HG02759 (cell line): ENCODE results near the gene SYNPO2.

Experiments
- ATAC-seq: cut with Tn5 transposase; IDR thresholded peaks from one replicate; pipeline ENCODE4 v1.9.1; 2021; ENCODE audit warnings: mild to moderate bottlenecking, moderate library complexity; ENCODE audit not compliant: unreplicated experiment

Gene SYNPO2

DNA sequence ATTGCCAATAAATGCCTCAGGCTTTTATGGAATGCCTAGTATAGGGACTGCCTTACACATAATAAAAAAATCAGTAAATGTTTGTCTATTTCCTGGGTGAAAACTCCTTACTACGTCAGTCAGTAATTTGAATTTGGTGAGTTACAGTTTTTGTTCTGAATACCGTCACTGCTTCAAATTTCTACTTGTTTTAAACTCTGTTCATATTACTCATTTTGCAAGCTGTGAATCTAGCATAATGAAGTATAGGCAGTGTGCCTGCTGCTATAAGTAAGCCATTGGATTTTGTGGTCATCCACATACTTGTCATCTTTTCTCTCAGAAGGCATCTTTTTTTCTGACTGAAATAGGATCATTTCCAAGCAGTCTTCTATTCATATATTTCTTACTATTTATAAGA is 43.1 kb downstream of the SYNPO2 start:
- no peak for ATAC-seq

DNA sequence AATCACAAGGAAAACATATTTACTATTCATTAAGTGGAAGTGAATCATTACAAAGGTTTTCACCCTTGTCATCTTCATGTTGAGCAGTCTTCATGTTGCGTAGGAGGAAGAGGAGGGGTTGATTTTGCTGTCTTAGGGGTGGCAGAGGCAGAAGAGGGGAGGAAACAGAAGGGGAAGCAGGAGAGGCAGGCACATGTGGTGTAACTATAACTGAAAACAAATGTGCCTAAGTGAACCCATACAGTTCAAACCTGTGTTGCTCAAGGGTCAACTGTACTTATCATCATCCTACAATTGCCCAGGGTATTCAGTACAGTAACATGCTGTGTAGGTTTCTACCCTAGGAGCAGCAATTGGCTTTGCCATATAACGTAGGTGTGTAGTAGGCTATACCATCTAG is 47.2 kb downstream of the SYNPO2 start:
- no peak for ATAC-seq

DNA sequence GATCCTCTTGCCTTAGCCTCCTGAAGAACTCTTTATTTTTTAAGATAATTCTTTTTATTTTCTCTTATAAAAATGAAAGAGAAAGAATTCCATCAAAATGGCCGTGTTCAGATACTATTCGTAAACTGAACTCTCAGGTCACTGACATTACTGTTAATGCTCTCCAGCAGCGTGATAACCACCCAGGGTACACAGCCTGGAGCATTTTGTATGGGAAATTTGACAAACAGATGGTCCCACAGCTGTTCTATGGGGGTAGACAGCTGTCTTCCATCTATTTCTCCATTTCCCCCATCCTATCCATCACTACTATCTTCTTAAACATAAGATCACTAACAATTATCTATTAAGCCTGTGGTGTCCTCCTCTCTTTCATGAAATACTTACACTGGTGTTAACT is 47.8 kb downstream of the SYNPO2 start:
- ATAC-seq, result no peak

DNA sequence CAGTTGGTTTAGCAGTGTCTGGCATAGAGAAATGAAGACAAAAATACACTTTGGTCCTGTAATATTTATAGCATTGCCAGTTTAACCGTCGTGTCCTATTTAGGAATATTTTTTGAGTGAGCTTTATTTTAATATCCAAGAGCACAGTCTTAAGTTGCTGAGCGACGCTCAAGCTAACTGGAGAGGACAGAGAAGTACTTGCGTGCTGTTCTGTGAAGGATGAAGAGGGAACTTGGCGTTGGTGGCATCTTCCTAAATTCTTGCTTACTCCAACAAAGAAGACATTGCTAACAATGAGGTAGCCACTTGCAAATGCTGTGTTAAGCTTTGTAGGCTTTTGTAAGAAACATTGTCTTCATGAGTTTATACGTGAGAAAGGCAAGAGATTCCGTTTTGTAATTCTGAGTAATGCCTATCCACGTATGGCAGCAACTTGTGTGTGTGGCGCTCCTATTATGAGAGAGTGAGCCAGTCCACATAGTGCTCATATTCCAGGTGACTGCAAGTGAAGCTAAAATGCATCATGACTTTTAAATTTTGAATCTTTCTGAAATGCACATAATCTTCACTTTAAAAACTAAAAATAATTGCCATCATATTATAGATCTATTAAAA is 50.6 kb downstream of the SYNPO2 start:
- ATAC-seq, result no peak

DNA sequence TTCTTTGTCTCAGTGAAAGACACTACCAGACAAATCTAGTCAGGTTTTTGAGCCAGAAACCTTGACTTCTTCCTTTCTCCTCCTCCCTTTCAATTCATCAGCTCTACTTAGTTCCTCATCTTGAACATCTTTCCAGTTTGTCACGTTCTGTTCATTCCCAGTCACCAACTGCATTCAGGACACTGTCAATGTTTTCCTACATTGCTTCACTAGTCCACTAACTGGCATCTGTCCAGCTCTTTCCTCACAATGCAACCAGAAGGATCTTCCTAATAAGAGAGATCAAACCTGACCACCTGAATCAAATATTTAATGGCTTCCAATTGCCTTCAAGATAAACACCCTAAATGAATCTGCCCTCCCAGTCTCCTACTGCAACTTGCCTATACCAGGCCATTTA is 52.5 kb downstream of the SYNPO2 start:
- no peak for ATAC-seq

DNA sequence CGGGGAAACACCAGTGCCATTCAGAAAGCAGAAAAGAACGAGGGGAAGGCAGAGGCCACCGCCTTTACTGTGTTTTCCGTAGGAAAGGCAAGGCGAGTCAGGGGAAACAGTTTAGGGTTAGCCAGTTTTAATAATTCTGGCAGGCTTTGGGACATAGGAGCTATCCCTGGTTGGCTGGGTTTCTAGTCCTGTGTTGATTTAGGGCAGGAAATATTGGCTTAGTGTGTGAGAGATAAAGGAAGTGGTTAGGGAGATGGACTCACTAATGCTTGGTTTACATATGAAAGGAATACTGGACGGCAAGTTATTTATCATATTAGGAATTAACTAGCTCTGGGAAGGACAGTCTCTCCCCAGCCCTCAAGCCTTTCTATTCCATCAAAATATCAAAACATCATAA is 53.1 kb downstream of the SYNPO2 start:
- no peak for ATAC-seq

DNA sequence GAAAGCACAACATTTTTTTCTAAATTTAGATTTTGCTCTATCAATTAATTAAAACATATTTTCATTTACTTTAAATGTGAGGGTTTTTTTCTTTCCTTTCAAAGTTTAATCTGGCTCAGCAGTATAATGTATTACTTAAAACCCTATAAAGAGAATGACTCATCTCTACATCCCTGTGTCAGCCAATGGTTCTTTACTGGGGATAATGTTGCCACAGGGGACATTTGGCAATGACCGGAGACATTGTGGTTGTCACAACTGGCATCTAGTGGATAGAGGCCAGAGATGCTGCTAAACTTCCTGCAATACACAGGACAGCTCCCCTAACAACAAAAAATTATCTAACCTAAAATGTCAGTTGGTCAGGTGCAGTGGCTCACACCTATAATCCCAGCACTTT is 53.8 kb downstream of the SYNPO2 start:
- ATAC-seq, result no peak

DNA sequence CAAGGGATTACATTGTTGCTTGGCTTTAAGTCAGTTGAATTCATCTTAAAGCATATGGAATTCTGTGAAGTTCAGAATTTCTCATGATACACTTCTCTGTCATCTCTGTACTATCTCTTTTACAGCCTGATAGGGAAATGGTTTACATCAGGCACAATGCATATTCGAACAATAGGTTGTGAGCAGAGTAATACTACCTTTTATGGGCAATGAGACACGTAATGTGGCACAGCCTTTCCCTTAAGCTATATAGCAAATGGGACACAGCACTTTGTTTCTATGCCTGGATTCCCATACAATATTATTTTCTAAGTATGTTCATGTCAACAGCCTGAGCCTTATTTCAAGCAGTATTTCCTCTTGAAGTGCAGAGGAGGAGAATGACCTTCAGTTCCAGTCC is 58.4 kb downstream of the SYNPO2 start:
- no peak for ATAC-seq

DNA sequence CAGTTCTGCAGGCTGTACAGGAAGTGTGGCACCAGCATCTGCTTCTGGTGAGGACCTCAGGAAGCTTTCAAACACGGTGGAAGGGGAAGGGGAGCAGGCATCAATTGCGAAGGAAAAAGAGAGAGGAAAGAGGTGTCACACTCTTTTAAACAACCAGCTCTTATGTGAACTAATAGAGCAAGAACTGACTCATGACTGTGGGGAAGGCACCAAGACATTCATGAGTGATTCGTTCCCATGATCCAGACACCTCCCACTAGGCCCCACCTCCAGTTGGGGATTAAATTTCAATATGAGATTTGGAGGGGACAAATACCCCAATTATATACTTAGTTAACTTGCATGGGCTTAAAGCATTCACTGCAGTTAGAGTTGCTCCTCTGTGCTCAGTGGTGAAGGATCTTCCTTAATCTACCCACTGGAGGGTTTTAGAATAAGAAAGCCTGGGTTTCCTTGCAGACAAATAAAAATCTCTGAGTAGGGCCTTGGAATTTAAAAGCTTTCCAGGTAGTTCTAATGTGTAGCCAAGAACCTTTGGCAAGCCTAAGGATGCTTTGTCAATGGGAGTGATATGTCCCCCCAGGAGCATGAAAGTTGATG is 60.0 kb downstream of the SYNPO2 start:
- no peak for ATAC-seq

DNA sequence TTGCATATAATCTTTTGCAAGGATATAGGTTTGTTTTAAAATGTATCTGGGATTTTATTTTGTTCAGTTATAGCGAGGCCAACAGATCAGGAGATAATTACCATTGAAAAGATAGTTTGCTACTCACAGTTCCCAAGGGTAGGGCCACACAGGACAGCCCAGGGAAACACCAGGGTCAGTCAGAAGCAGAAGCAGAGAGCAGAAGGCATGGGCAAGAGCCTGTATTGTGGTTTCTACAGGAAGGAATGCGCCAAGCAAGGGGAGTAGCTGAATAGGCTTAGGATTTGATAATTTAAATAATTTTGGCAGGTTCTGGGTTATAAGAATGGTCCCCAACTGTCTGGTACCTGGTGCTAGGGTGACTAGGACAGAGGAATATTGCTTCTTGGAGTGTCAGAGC is 61.6 kb downstream of the SYNPO2 start:
- ATAC-seq, result no peak

DNA sequence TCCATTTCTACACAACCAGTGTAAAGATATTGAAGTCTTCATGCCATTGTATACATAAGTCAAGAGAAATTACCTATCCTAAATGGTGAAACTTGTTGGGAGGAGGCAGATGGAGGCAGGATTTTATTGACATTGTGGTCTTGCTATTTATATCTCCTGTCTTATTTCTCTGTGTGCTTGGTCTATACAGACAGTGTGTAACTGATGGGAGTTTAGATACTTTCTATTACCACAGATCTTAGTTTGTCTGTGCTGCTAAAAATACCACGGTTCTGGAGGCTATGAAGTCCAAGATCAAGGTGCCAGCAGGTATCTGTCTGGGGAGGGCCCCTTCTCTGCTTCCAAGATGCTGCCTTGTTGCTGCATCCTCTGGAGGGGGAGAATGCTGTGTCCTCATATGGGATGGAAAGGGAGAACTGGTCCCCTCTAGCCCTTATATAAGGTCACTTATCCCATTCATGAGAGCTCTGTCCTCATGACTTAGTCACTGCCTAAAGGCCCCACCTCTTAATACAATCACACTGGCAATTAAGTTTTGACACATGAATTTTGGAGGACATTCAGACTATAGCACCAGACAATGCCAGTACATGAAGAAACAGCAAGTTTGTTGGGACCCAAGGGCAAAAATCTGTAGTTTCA is 62.4 kb downstream of the SYNPO2 start:
- no peak for ATAC-seq

DNA sequence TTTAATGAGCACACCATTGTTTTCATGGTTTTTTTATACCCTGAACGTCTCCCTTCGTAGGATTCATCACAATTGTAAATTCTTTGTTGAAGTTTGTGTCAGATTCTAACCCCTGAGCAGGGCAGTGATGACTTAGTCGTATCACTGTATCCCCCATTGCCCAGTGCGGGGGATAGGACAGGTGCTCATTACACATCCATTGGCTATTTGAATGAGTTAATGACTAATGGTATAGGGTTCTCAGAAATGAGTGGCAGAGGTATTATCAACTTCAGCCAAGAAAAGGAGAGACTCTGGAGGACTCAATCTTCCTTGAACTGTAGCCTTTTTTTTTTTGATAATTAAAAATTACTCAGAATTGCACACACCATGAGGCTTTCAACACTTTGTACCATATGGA is 64.6 kb downstream of the SYNPO2 start:
- no peak for ATAC-seq

DNA sequence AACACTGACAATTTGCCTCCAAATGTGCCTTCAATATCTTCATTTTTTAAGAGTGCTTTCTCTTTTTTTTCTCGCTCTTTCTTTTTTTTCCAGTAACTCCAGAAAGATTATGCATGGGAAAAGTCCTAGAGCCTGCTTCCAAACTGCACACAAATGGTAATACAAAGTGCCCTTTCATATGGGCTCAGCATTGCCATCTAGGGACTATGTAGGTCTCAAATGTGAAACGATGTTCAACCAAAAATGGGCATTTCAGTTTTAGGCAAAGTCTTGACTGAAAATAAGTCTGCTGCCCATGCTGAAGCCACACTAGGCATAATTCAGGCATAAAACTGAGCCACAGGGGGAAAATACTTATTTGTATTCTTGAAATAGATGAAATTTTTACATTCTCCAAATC is 65.6 kb downstream of the SYNPO2 start:
- no peak for ATAC-seq

DNA sequence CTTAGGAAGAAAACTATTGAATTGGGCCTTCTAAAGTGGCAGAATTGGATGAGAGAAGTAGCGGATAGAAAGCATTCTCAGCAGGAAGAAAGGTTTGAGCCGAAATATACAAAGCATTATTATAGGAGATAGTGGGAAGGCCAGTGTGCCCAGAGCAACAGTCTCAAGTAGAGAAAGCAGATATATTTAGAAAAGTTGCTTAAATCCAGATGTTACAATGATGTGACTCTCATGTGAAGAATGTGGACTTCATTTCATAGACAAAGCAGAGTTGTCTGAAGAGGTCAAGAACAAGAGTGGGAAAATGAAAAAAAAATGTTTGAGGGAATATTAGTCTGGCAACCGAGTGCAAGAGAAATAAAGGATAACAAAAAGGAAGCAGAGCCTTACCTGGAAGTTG is 66.9 kb downstream of the SYNPO2 start:
- no peak for ATAC-seq

DNA sequence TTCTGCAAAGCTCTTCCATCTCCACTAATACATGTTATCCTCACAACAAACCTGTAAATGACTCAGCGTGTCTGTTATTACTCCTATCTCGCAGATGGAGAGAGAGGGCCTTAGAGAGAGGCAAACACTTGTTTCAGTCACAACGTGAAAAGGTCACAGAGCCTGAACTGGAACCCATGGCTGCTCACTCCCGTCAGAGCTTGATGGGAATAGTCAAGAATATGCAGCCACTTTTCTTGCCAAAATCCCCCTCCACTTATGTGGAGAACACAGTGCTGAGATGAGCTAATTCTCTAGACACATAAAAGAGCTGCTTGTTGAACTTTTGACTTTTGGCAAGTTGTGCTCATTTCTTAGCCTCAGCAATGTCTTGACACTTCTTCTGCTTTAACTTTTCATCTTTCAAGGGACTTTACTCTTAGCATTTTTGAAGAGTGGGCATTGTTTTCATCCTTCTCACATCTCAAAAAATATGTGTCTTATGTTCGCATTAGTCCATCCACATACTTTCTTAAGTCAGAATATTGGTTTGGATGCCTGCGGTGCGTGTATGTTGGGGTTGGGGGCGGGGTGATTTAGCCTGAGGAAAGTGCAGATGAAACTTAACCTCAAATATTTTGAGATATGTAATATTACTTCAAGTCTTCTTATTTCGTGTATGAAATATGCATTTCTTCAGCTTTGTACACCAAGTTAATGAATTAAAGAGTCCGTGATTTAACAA is 69.2 kb downstream of the SYNPO2 start:
- no peak for ATAC-seq

DNA sequence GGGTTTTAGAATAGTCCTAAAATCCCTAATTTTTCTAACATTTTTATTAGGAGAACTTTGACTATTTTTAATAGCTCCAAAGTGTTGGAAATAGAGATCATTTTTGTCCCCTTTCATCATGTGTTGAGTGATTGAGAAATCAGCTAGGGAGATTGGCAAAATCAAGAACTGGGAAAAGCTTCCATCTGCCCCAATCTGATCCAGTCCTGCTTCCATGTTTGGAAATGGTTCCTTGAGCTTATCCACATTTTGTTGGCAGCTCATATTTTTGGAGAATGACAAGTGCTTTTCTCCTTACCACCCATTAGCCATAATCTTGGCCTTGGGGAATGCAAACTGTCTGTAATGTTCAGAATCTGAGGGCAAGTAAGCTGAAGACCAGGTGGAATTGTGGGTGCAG is 73.9 kb downstream of the SYNPO2 start:
- ATAC-seq, result no peak

DNA sequence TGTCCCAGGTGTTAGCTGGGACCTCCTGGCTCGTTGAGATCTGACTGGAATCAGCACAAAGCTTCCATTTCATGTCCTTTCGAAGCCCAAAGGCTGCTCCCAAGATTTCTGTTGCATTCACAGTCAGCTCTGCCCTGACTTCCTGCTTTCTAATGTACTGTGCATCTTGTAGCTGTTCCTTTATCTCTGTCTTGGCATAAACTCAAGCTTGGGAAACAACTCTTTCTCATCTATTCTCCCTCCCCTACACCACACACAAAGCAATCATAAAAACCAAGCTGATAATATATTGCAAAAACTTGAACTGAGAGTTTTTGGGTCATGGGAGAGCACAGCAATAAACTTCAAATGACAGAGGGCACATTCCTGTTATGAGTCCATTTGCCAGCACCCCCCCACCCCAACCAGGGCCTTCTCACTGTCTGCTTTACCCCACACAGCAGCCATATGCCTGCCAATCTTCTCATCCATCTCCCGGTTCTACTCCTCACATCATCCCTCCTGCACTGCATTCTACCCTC is 76.3 kb downstream of the SYNPO2 start:
- ATAC-seq, result no peak

DNA sequence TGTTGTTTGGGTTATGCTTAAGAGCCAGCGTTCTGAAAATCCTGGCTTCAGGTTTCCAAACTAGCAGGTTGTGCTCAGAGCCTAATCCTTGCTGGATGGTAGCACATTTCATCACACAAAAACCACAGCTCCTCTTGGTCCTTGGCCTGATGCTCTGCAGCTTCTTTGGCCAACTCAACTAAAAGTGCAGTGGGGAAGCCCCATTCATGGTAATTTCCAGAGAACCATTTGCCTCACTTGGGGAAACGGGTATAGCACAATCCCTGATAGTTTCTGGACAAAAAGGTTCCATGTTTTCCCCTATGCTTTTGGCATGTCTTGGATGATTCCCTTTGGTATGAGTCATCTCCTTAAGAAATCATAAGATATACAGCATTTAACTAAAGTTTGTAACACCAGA is 78.7 kb downstream of the SYNPO2 start:
- no peak for ATAC-seq

DNA sequence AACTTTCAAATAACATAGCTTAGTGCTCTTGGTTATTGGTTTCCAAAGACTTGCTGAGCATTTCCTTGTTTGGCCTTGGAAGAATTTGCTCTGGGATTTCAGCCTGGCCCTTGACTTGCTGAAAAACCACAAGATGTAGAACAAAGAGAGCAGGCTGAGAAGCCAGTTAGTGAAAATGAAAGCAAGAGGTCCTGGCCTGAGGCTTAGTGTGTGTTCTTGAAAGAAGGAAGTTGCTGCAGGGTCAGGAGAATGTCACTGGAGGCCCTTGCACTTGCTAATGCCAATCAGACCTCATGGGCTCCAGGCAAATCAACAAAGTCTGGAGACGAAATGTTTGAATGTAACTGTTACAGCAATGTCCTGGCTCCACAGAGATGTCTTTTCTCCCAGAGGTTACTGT is 79.4 kb downstream of the SYNPO2 start:
- peak; percentile 99 for ATAC-seq

DNA sequence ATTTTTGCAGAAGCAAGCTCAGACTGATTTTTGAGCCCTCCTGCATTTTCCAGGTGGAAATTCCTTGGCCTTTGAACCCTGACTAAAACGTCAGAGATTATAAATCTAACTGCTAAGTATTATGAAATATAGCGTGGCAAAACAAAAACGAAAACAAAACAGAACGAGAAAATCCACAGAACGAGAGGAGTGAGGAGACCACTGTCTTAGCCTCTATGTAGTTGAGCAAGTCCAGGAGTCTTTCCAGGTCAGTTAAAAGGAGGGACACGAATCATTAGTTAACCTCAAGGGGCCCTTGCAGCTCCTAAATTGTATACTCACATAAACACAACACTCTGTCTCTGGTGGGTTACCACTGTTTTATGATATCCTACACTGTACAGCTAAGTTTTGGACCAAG is 80.2 kb downstream of the SYNPO2 start:
- no peak for ATAC-seq

DNA sequence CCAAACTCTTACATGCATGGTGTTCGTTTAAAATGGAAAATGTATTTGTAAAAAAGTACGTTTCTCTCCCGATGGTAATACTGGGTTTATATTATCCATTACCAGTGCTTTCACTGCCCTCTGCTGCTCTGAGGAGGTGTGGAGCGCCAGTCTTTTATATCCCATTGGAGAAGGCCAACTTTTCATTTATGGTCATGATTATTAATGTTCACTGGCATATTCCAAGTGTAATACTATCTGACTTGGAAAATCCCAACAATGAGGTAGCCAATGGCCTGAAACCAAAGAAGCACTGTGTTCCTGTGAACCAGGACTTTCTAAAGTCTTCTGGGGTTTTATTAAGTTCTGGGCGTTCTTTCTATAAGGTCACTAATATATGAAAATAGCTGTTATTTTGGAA is 80.7 kb downstream of the SYNPO2 start:
- ATAC-seq, result no peak

DNA sequence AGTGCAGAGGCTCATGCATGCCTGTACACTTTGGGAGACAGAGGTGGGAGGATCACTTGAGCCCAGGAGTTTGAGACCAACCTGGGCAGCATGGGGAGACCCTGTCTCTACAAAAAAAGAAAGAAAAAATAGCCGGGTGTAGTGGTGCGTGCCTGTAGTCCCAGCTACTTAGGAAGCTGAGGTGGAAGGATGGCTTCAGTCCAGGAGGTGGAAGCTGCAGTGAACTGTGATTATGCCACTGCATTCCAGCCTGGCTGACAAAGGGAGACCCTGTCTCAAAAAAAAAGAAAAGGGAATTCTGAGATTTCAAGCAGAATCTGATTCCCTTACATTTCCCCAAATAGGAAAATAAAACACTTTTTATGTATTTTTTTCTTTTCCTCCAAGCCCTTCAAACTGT is 83.5 kb downstream of the SYNPO2 start:
- no peak for ATAC-seq
